SW480 (cell line): ENCODE results near the gene TTBK2.

Experiments used
- DNase-seq: peaks from one replicate; pipeline ENCODE4 v3.0.0-alpha.2; 2016; ENCODE audit warnings: low spot score

Gene TTBK2

DNA sequence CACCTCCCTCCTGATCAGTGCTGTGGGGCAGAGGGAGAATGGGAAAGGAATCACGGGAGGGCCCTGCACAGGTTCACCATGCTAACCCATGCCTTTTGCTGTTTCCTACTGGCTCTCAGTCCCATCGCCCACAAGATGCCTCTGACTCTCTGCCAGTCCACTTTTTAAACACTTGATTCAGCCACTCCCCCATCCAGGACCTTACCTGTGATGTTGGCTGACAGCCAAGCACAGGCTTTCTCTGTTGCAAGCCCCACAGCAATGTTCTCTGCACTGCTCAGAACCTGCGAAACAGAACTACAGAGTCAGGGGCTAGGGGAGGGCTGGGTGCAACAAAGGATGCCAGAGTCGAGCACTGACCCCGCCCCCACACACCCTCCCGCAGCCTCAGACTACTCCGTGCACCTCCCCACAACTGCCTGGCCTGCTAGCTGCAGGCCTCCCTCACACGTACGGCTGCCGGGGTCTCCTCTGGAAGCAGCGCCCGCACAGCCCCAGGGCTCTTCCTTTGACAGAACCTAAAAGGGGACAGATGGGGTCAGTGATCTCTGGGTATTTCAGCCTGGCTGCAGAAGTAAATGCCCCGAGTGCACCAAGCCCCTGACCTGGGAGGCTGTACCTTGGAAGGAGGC is 192.7 kb downstream of the TTBK2 start:
- DNase-seq = no peak

DNA sequence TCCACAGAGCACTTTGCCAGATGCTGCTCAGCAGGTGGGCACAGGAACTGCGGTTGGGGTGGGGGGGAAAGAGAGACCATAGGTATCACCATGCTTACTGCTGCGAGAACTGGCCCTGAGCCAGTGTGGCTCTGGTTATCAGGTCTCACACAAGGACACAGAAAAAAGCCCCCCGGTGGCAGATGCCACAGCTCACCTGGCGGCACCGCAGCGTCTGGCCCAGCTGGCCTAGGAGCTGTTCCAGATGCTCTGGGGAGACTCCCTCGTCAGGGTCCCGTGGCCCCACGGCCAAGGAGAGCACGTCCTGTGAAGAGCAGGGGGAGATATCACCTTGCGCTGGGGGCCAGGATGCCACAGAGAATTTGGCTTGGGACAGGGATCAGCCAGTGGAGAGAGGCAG is 194.5 kb downstream of the TTBK2 start:
- no peak for DNase-seq

DNA sequence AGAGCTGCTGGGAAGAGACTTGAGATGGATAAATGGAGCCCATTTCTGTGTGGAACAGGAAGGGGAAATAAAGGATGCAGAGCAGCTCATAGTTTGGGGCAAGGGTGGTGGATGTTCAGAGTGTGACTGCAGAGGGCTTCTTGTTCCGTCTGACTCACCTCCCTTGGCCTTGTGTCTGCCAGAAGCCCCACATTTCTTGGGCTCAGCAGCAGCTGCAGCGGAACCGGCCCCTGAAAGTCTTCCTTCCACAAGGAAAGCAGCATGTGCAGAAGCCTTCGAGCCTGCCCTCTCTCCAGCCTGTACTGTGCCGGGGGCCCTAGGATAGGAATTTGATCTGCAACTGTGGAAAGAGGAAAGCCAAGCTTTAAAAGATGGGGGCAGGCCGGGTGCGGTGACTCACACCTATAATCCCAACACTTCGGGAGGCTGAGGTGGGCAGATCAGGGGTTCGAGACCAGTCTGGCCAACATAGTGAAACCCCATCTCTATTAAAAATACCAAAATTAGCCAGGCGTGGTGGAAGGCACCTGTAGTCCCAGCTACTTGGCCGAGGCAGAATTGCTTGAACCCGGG is 195.2 kb downstream of the TTBK2 start:
- DNase-seq = no peak

DNA sequence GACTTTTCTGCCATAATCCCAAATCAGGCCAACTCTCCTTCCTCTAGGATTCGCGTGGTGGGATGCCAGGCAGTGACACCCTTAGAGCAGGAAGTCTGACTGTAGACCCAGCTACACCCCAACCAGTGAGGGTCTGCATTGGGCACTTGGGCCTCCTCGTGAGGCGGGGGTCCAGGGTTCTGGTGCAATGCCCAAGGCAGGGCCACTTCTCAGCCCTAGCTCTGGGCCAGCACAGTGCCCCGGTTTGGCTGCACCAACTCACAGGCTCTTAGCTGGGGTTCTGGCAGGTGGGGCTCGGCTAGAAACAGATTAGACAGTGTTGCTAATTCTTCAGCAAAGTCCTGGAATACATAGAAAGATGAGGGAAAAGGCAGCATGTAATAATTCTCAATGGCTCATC is 196.3 kb downstream of the TTBK2 start:
- DNase-seq = no peak

DNA sequence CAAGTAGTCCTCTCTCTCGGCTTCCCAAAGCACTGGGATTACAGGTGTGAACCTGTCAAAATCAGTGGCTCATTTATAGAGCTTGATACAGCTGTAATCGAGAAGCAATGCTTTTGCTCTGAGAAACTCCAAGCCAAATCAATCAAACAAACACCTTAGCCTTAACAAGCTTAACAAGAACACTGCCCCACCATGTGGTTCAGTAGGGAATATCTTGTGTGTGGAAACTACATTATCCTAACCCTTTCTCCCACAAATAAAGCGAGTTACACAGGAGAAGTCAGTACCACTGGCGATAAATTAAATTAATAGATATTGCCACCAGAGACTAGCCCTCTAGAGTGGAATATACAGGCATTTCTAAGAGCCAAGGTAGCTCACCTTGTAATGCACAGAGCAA is 197.5 kb downstream of the TTBK2 start:
- DNase-seq = no peak

DNA sequence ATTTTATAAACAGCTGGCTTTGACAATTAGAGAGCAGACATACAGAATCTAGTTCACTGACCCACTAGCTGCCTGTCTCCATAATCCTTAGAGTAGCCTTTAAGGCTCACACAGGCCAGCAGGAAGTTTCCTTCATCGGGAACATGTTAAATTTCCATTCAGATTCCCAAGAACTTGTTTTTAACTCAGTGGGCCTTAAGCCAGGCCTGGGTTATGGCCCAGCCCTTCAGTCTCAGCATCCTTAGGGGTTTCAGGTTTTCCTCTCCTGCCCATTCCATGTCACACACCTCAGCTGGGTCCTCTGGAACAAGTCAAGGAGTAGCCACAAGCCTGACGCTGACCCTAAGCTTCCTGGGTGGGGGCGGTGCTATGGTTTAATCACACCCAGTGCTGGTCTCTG is 198.7 kb downstream of the TTBK2 start:
- DNase-seq = no peak

DNA sequence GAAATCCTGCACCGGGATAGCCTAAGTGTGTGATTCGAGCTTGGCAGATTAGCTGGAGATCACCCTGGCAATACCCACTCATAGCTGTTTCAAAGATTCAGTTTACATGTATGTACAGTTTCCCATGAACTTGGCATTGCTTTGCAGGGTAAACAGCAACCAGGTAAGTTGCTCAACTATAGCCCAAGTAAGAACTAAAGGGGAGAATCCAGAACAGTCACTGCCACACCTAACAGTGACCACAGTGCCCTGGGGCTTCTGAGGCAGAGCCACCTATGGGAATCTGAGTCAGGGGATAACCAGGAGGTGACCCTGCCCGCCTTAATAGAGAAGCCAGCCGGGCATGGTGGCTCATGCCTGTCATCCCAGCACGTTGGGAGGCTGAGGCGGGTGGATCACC is 199.6 kb downstream of the TTBK2 start:
- no peak for DNase-seq

DNA sequence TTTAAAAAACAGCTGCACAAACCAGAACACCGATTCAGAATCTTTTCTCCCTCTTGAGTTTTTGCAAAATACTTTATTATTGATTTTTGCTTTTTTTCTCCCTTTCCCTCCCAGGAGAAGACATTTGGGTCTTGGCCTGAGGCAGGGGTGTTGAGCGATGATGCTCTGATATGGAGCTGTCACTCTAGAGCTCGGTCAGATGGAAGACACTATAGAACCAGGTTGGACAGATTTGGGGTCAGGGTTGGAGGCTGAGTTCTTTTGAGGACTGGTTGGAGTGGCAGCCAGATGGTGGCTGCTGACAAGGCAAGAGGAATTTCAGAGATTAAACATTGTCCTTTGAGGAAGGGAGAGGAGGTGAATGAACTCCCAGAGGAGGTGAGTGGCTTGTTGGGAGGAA is 200.5 kb downstream of the TTBK2 start:
- DNase-seq = no peak

DNA sequence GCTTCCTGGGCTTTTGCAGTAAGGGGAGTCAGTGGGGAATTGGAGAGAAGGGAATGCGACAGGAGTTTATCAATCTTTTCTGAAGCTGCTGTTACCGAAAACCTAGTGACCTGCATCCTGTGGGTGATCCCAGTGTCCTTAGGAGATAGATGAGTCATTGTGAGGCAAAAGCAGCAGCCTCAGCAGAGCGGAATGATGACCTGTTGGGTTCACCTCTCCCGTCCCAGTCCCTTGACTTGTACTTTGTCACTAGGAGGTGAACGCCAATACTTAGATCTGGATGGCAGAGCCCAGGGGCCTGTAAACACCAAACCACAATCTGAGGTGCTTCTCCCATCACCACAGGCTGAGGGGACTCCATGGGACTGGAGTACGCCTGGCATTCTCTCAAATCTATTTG is 201.5 kb downstream of the TTBK2 start:
- DNase-seq = no peak

DNA sequence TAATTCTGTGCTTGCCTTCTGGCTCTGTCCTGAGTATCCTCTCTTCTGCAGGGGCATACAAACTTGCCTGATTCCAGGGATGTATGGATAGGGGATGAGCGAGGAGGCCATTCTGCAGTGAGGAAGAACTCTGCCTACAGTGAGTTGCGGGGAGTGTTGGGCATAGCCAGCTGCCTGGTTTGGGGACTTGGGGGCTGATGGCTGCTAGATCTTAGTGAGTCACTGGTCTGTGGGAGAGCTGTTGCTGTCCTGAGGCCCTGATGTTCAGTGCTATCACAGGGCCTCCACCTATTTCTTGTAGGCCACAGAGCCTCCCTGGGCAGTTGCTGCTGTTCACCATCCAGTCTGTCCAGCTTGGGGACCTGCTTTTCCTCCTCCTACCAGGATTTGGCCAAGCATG is 204.0 kb downstream of the TTBK2 start:
- no peak for DNase-seq

DNA sequence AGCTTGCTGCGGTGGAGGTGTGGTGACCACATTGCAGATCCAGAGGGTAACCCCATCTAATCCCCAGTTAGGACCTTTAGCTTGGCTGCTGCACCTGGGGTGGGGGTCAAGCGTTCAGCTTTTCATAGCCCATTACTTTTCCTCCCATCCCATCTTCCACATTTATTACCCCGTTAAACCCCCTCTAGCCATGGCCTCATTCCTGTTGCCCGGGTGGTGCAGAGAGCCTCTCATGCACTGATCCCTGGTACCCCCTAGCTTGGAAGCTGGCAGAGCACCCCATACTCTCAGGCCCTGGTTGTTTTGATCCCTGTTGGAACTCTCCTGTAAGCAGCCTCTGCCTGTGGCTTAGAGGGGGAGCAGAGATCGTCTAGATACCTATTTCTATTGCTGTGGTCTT is 204.5 kb downstream of the TTBK2 start:
- no peak for DNase-seq

DNA sequence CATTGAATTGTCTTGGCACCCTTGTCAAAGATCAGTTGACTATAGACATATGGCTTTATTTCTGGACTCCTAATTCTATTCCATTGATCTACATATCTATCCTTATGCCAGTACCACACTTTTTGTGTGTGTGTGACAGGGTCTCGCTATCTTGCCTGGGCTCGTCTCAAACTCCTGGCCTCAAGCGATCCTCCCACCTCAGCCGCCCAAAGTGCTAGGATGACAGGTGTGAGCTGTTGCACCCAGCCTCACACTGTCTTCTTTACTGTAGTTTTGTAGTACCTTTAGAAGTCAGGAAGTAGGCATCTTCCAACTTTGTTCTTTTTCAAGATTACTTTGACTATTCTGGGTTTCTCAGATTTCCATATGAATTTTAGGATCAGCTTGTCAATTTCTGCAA is 208.0 kb downstream of the TTBK2 start:
- DNase-seq = no peak

DNA sequence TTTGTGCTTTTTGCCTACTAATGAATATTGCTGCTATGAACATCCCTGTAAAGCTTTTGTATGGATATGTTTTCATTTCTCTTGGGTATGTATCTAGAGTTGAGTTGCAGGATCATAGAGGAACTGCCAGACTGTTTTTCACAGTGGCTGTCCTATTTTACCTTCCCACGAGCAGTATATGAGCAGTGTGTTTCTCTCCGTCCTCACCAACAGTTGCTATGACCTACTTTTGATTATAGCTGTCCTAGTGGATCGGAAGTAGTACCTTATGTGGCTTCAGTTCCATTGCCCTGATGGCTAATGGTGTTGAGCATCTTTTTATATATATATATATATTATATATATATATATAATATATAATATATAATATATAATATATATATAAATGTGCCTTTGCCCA is 208.8 kb downstream of the TTBK2 start:
- DNase-seq = no peak

DNA sequence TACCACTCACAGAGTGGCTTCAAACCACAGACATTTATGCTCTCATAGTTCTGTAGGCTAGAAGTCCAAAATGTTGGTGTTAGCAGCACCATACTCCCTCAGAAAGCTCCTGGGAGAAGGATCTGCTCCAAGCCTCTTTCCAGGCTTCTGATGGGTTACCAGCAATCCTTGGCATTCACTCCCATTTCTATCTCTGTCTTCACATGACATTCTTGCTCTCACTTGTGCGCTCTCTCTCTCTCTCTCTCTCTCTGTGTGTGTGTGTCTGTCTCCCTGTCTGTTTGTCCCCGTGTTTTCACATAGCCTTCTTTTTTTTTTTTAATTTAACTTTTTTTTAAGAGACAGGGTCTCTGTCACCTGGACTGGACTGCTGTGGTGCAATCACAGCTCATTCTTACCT is 209.9 kb downstream of the TTBK2 start:
- no peak for DNase-seq

DNA sequence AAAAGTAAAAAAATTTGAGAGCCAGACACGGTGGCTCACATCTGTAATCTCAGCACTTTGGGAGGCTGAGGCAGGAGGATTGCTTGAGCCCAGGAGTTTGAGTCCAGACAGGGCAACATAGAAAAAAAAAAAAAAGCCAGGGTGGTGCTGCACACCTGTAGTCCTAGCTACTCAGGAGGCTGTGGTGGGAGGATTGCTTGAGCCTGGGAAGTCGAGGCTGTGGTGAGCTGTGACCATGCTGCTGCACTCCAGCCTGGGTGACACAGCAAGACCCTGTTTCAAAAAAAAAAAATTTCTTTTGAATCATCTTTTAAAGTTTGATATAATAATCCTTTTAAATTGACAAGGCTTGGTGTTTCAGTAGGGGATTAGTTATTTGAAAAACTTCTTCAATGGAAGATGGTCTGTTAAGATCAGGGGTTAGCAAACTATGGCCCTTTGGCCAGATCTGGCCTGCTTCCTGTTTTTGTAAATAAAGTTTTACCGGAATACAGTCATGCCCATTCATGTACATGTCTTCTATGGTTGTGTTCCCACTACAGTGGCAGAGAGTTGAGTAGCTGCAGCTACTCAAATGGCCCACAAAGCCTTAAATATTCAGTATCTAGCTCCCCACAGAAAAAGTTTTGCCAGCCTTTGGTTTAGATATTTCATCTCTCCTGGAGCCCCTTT is 212.6 kb downstream of the TTBK2 start:
- no peak for DNase-seq

DNA sequence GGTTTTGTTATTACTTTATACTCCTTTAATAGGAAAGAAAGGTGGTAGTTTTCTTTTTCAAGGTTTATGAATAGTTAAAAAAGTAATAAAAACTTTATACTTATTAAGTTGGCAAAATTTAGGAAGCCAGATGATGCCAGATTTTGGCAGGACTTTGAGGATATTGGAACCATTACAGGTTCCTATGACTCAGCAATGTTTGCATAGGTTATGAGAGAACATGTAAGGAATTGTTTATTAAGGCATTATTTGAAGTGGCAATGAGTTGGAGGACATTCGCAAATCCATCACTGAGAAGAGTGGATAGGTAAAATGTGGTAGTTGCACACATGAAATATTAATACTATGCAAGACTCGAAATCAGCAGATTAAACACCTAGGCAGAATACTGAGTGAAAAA is 213.5 kb downstream of the TTBK2 start:
- no peak for DNase-seq

DNA sequence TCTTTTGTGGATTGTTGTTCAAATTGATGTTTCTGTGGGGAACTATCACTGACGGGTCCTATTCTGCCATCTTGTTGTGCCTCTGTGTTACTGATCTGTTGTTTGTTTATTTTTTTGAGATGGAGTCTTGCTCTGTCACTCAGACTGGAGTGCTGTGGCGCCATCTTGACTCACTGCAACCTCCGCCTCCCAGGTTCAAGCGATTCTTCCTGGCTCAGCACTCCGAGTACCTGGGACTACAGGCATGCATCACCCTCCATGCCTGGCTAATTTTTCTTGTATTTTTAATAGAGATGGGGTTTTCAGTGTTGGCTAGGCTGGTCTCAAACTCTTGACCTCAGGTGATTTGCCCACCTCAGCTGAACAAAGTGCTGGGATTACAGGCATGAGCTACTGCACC is 215.2 kb downstream of the TTBK2 start:
- no peak for DNase-seq

DNA sequence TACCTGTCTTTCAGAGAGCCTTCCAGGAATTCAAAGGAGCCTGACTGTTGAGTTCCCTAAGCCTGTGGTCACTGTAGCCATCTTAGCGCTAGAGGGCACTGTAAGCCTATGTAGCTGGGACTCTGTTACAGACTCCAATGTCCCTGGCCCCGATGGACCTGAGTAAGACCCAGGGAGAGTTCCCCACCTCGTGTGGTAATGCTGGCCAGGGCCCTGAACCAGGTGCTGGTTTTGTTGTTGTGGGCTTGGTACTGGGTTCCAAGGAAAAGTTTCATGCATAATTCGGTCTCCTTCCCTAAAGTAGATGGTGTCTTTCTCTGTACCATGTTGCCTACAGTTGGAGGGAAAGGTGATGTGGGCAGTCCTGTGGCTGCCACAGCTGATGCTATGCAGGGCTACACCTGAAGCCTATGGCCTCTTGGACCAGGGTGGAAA is 216.1 kb downstream of the TTBK2 start:
- DNase-seq = peak; percentile 56

DNA sequence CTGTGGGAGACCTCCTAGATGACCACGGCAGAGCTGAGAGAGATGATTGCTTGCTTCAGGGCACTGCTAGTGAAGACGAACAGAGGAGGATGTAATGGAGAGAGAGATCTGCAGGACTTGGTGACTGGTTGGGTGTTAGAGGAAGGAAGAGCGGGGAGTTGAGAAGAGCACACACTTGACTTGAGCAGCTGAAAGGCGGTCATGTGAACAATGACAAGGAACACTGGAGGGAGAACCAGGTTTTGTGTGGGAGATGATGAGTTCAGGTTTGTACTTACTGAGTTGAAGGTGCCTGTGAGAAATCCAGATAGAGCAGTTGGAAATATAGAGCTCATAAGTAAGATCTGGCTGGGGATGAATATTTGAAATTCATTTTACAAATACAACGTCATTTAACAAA is 224.0 kb downstream of the TTBK2 start:
- DNase-seq = no peak

DNA sequence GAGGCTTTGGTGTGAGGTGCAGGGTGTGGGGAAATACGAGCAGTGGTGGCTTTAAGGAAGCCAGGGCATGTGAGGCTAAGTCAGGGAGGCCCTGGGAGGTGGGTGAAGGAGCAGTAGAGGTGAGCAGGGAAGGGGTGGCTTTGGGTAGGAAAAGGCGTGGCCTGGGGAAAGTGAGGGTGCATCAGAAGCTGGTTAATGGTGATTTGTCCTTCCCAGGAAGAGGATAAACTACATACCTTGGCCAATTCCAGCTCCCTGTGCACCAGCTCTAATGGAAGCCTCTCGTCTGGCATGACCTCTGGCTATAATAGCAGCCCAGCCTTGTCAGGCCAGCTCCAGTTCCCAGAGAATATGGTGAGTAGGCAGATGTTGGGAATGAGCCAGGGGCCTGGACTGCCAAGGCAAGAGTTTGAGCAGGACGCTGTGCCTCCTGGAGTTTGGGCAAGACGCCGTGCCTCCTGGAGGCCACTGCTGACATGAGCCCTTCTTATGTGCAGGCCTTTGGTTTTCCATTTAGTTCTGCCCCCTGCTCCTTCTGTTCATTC is 225.0 kb downstream of the TTBK2 start:
- DNase-seq = no peak

DNA sequence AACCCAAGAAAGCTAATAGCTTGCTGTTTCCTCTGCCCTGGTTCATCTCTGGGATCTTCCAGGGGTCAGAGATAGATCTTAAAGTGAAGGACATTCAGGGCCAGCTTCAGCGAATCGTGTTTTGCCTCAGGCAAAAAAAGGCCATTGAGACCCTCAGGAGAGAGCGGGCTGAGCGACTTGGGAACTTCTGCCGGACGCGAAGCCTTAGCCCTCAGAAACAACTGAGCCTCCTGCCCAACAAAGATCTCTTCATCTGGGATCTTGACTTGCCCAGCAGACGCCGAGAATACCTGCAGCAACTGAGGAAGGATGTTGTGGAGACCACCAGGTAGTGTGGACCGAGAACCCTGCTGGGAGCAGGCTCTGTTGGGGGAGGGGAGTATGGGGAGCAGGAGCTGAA is 226.2 kb downstream of the TTBK2 start:
- no peak for DNase-seq

DNA sequence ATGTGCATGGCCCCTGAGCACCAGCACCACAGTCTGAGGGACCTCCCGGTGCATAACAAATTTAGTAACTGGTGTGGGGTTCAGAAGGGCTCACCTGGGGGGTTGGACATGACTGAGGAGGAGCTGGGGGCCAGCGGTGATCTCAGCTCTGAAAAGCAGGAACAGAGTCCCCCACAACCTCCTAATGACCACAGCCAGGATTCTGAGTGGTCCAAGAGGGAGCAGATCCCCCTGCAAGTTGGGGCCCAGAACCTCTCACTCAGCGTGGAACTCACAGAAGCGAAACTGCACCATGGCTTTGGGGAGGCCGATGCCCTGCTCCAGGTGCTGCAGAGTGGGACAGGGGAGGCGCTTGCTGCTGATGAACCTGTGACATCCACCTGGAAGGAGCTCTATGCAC is 226.6 kb downstream of the TTBK2 start:
- no peak for DNase-seq

DNA sequence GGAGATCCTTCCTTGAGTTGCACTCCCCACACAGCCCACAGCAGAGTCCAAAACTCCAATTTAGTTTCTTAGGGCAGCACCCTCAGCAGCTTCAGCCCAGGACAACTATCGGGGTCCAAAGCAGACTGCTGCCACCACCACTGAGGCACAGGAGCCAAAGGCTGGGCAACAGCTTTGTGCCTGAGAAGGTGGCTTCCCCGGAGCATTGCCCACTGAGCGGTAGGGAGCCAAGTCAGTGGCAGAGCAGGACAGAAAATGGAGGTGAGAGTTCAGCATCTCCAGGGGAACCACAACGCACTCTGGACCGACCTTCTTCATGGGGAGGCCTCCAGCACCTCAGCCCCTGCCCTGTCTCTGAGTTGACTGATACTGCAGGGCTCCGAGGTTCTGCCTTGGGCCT is 227.1 kb downstream of the TTBK2 start:
- DNase-seq = no peak

DNA sequence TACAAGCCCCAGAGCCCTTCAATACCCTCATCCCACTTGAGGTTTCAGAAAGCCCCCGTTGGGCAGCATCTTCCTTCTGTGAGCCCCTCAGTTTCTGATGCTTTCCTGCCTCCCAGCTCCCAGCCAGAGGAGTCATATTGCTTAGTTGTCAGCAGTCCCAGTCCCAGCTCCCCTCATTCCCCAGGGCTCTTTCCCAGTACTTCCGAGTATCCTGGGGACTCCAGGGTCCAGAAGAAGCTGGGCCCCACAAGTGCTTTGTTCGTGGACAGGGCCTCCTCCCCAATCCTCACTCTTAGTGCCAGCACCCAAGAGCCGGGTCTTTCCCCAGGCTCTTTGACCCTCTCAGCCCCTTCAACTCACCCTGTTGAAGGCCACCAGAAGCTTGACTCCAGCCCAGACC is 227.6 kb downstream of the TTBK2 start:
- DNase-seq = no peak
